HG03159 (cell line): Measurements from ENCODE around the gene GARNL3.

ENCODE experiments used
- ATAC-seq: cut with Tn5 transposase; IDR thresholded peaks from one replicate; pipeline ENCODE4 v1.9.1; 2021; ENCODE audit warnings: mild to moderate bottlenecking, moderate library complexity; ENCODE audit not compliant: unreplicated experiment

Gene GARNL3

GRCh38 chr9:127384016-127384730, 119.6 kb downstream of the GARNL3 start:
- no peak for ATAC-seq

DNA sequence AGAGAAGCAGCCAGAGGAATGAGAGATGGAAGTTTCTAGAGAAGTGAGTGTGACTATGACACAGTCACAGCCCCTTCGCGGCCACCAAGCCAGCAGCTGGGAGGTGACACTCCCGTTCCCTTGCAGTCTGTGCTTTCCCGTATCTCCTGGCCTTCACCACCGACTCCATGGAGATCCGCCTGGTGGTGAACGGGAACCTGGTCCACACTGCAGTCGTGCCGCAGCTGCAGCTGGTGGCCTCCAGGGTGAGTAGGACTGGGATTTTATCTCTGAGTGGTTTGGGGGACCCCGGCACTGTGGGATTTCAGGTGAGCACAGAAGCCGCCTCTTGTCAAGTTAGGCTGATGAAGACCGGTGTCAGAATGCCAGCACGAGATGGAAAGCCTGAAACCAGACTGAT, 120.3 kb downstream of the GARNL3 start:
- ATAC-seq = no peak

GRCh38 chr9:127386249-127386648, 121.7 kb downstream of the GARNL3 start:
- no peak for ATAC-seq

DNA sequence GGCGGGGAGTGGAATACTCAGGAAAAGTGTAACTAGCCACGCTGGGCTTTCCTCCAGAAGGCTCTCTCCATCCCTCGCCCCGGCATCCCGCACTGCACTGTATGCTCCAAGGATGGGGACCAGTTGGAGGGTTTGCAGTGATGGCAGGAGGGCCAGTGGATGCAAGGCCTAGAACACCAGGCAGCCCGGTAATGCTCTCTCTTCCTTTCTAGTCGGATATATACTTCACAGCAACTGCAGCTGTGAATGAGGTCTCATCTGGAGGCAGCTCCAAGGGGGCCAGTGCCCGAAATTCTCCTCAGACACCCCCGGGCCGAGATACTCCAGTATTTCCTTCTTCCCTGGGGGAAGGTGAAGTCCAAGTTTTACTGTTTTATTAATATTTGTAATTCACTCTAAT, 122.4 kb downstream of the GARNL3 start:
- no peak for ATAC-seq

DNA sequence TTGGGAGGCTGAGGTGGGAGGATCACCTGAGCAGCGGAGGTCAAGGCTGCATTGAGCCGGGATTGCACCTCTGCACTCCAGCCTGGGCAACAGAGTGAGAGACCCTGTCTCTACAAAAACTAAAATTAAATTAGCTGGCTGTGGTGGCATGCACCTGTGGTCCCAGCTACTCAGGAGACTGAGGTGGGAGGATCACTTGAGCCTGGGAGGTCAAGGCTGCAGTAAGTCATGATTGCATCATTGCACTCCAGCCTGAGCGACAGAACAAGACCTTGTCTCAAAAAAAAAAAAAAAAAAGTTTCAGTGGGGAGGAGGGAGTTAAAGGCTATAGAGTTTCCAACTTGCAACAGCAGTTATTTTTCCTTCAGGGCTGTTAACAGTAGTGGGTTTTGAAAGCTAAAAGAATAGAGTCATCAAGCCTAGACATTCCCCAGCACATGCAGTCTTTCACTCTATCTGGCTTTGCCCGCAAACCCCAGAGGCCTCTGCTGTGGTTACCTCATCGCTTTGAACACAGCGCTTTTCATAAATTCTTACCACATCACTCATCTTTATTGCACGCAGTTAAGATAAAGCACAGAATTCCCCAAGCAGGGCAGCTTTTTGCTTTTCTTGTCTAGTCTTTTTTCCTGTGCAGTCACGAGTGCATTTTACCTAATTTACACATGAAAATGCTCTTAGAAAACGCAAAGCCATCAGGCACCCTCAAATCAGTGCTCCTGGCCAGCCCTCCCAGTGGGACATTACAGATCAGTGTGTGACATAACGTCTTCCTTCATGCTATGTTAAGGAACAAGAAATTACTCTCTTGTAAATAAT, 123.7 kb downstream of the GARNL3 start:
- ATAC-seq = peak; percentile 81

- no peak for ATAC-seq
These were observed 124.3 kb downstream of the GARNL3 start for GRCh38 chr9:127388856-127389238.

GRCh38 chr9:127389381-127390247, 125.0 kb downstream of the GARNL3 start:
- ATAC-seq = no peak

- no peak for ATAC-seq
These were observed 125.6 kb downstream of the GARNL3 start for GRCh38 chr9:127390248-127390545.

DNA sequence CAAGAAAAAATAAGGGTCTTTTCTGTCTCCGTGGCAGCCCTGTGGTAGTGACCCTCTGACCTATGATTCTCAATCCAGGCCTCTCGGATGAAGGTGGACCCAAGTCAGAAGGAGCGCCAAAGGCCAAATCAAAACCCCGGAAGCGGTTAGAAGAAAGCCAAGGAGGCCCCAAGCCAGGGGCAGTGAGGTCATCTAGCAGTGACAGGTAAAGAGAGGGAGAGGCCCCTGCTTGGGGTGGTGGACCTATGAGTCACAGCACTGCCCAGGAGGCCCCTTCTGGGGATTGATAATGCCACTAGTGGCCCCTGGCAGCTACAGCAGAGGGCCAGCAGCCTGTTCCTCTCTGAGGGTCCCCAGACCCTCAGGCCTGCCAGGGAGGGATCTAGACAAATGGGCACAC, 126.0 kb downstream of the GARNL3 start:
- no peak for ATAC-seq

DNA sequence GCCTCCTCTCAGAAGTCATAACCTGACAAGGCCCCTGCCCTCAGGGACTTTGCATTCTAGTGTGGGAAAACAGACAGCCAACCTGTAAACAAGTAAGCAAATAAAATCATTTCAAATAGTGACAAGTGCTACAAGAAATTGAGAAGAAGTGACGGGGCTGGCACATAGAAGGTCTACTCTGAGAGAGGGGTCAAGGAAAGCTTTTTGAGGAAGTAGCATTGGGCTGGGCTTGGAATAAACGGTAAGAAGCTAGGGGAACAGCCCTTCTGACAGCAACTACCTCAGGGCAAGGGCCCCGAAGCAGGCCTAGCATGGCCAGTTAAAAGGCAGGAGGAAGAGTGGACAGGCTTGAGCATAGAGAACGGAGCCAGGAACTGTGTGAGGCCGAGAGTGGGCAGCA, 127.6 kb downstream of the GARNL3 start:
- no peak for ATAC-seq

DNA sequence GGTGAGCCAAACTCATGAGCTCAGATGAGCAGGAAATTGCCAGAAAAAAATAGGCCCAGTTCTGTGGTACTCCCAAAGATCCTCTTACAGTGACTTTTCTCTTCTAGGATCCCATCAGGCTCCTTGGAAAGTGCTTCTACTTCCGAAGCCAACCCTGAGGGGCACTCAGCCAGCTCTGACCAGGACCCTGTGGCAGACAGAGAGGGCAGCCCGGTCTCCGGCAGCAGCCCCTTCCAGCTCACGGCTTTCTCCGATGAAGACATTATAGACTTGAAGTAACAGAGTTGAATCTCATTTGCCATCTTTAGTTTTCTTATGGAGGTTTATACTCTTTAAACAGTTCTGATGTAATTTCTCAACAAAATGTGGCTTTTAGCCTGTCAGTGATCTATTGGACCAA, 128.4 kb downstream of the GARNL3 start:
- no peak for ATAC-seq

DNA sequence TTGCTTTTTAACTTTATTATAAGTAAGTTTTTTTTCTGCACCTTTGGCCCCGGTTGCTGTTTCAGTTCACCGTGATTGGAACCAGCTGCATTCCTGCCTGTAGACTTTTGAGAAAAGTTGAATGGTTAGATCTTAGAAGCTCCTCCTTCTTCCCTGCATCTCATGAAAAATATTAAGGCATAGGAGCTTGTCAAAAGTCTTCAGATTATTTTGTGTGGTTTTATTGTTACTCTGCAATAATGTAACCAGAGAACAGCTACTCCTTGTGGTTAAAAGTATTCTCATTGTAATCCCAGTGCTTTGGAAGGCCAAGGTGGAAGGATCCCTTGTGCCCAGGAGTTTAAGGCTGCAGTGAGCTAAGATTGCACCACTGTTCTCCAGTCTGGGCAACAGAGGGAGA, 129.1 kb downstream of the GARNL3 start:
- no peak for ATAC-seq

DNA sequence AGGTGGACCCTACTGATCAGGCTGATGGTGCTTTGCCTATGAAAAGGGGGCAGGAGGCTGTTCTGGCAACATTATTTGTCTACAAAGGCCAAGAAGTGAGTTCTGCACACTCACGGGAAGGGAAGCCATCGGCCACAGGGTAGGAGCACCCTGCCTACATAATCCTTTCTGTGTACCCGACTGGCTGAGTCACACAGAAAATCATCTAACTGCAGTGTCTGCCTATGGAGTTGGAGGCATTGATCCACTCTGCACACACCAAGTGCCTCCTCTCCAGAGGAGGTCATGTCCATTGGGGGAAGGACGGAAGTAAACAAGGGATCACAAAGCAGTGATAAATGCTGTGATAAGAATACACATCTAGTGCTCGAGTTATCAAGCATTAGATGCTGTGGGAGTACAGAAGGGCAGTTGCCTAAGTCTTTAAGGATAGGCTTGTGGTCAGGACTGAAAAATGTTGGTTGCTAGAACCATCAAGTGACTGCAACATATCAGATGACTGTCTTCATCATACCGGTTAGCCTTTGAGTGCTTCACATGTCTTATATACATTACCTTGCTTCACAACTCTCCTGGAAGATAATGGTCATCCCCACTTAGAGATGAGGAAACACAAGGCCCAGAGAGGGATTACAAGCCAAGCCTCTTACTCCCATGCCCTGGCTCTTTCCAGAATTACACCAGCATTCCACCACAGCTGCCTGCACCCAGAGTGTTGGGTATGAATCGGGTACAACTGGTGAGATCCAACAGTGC, 131.1 kb downstream of the GARNL3 start:
- no peak for ATAC-seq

- no peak for ATAC-seq
These were observed 131.8 kb downstream of the GARNL3 start for GRCh38 chr9:127396253-127396807.

- ATAC-seq = peak; percentile 96
These were observed 132.5 kb downstream of the GARNL3 start, which contains the start of gene SLC2A8 for GRCh38 chr9:127396808-127397645. TSS of gene SLC2A8 (plus strand) at chr9:127397169. CDS start at chr9:127397231, 62 bp downstream.

DNA sequence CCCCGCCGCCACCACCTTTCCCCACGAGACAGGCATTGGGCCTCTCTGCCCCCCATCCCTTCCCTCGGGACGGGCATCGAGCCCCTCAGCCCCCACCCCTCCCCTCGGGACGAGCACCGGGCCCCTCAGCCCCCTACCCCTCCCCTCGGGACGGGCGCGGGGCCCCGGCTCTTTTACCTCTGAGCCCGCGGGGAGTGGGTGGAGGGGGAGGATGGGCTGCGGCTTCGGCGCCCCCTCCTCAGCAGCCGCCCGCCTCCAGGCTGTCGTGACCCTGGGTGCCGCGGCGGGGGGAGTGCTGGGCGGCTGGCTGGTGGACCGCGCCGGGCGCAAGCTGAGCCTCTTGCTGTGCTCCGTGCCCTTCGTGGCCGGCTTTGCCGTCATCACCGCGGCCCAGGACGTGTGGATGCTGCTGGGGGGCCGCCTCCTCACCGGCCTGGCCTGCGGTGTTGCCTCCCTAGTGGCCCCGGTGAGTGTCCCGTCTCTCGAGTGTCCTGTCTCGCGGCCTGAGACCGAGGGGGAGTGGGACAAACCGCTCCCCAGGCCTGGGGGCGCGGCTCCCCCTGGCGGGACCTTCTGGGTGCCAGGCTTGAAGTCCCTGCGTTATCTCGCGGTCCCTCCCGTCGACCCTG, 133.2 kb downstream of the GARNL3 start:
- ATAC-seq = no peak

DNA sequence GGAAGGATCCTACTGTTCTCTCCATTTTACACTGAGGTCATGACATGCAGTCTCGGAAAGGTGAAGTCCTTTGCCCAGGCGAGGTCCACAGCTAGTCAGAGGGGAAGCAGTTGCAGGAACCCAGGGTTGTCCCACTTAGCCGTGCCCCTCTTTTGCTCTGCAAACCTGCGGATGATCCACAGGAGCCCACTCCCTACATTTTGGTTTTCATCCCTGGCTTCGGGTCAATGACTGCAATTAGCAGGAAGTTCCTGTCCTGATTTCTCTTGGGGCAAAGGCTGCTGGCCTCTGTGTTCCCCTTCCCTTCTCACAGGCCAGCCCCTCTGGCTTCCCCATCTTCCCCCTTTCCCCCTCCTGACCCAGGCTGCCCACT, 133.7 kb downstream of the GARNL3 start:
- ATAC-seq = no peak

GRCh38 chr9:127398715-127399400, 134.3 kb downstream of the GARNL3 start:
- ATAC-seq = no peak
